Natural killer cell treated with Interleukin-12 subunit alpha and Interleukin-12 subunit beta and Interleukin-15 and Interleukin-18, amount 100 ng/mL, for 72 hours (primary cell): Measurements from ENCODE around the gene EFCAB12. TPM values are rescaled to one million over a fixed set of nuclear protein-coding genes. Genes with fewer than 3 reads are reported as not detected.

Experiments
- ATAC-seq, 2 donors: fragments of 150-1000 bp; cut with Tn5 transposase in 1 of 2; sonication (Bioruptor Pico), chemical (Tn5 transposase) in 1 of 2; 2 replicates each; pipeline ENCODE4 v1.10.0; 2021
- DNase-seq: peaks from one replicate; pipeline ENCODE4 v3.0.0; 2022; ENCODE audit warnings: low spot score
- H3K27ac Mint-ChIP-seq, 2 donors: 1 replicate in 1 of 2; 2 replicates in 1 of 2; pipeline ENCODE4 v1.8.0; 2022; ENCODE audit warnings: mixed read lengths in 2 of 2, mild to moderate bottlenecking in 1 of 2, moderate library complexity in 1 of 2
- H3K27me3 Mint-ChIP-seq, 2 donors: 1 replicate in 1 of 2; 2 replicates in 1 of 2; pipeline ENCODE4 v1.8.0; 2022; ENCODE audit warnings: mixed read lengths in 2 of 2
- H3K36me3 Mint-ChIP-seq: one replicate; pipeline ENCODE4 v1.8.0; 2022; ENCODE audit warnings: mixed read lengths
- H3K4me1 Mint-ChIP-seq, 2 donors: 1 replicate in 1 of 2; 2 replicates in 1 of 2; pipeline ENCODE4 v1.8.0; 2022; ENCODE audit warnings: low read depth in 2 of 2, mixed read lengths in 2 of 2, mild to moderate bottlenecking in 1 of 2
- H3K4me3 Mint-ChIP-seq: one replicate; pipeline ENCODE4 v1.8.0; 2022; ENCODE audit warnings: mixed read lengths
- H3K9me3 Mint-ChIP-seq: 2 replicates; pipeline ENCODE4 v1.8.0; 2022; ENCODE audit warnings: mixed read lengths
- total RNA-seq, 2 donors: library from RNA; stranded (reverse); gene quantifications; one replicate each; pipeline ENCODE4 v1.2.3, GENCODE V29; 2022

EFCAB12 gene
- total RNA-seq, 2 donors from 2014 or later: 1.0 to 2.3 TPM

DNA sequence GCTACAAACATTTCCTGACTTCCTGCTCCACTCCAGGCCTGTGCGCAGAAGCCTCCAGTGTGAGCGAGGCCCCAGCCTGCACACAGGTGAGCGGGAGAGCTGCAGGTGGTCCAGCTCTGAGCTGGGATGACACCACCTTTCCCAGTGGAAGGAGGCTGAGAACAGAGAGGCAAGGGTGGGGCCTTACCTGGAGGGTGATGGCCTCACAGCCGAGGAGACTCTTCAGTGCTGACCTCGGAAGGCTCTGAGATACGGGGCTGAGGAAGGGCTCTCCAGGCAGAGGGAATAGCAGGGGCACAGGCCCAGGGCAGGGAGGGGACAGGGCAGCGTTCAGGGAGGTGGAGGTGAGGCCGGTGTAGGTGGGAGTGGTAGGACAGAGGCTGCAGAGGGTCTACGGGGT, 70.8 kb downstream of the EFCAB12 start:
- Mint-ChIP-seq H3K4me1 (no peaks in the 10 kb centered on the region), H3K9me3 (no peaks in the 10 kb centered on the region)

DNA sequence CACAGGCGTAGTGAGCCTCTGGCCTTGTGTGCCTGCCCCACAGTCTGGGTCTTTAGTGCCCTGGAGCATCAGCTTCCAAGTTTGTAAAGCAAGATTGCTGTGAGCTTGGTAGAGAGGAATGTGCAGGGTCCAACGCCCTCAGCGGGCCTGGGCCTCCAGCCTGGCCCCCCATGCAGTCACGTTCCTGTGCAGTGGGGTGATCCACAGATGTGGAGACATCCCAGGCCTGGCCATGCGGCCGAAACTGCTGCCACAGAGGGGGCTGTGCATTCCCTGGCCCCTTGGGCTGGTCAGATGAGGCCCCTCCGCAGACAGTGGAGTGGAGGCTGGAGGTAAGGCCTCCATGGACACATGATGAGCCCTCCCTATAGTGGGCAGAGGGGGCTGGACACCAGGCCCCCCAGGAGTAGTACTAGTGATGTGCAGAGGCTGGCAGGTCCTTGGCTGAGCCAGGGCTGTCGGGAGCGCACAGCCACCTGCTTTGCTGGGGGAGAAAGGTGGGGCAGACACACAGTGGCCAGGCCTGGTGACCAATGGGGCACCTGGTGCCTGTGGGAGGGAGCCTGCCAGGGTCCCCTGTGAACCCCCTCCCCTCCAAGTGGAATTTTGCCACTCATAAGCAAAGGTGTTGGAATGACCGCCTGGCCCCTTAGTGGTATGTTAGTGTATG, 71.5 kb downstream of the EFCAB12 start:
- Mint-ChIP-seq H3K4me3 (no peak overlapping the region), H3K36me3 (no peaks in the 10 kb centered on the region), H3K9me3 (no peaks in the 10 kb centered on the region), H3K27ac (no peak overlapping the region), H3K27me3 (peaks cover 0 to 2% of the 10 kb centered on the region in 2 donors), H3K4me1 (no peaks in the 10 kb centered on the region)
- DNase-seq: peak; percentile 49
- ATAC-seq: peak in 1 of 2 donors; percentile 22

More for the DNA sequence above, 70.8 kb downstream of the EFCAB12 start:
- no peak overlapping the region for H3K4me3 Mint-ChIP-seq
- no peaks in the 10 kb centered on the region for H3K36me3 Mint-ChIP-seq
- no peak overlapping the region for H3K27ac Mint-ChIP-seq
- DNase-seq: peak; percentile 29
- peaks cover 0 to 2% of the 10 kb centered on the region in 2 donors for H3K27me3 Mint-ChIP-seq
- ATAC-seq: peak; percentile 32 to 33

DNA sequence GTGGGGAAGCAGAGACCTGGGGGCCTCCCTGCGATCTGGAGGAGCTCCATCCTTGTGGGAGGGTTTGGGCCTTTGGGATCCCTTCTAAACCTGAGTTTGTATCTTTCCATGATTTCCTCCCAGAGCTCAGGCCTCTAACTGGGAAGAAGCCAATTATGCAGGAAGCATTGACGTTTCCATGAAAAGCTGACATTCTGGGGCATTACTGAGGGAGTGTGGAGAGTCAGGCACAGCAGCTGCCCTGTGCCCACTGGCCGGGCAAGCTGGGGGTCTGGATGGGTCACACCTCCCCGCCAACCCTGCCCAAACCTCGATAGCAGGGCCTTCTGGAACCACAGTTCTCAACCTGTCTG, 74.9 kb downstream of the EFCAB12 start:
- ATAC-seq (no peak), DNase-seq (no peak)
- Mint-ChIP-seq H3K4me1 (no peaks in the 10 kb centered on the region), H3K4me3 (no peak overlapping the region), H3K27ac (no peak overlapping the region), H3K9me3 (no peaks in the 10 kb centered on the region), H3K36me3 (no peaks in the 10 kb centered on the region), H3K27me3 (peaks cover 0 to 2% of the 10 kb centered on the region in 2 donors)

DNA sequence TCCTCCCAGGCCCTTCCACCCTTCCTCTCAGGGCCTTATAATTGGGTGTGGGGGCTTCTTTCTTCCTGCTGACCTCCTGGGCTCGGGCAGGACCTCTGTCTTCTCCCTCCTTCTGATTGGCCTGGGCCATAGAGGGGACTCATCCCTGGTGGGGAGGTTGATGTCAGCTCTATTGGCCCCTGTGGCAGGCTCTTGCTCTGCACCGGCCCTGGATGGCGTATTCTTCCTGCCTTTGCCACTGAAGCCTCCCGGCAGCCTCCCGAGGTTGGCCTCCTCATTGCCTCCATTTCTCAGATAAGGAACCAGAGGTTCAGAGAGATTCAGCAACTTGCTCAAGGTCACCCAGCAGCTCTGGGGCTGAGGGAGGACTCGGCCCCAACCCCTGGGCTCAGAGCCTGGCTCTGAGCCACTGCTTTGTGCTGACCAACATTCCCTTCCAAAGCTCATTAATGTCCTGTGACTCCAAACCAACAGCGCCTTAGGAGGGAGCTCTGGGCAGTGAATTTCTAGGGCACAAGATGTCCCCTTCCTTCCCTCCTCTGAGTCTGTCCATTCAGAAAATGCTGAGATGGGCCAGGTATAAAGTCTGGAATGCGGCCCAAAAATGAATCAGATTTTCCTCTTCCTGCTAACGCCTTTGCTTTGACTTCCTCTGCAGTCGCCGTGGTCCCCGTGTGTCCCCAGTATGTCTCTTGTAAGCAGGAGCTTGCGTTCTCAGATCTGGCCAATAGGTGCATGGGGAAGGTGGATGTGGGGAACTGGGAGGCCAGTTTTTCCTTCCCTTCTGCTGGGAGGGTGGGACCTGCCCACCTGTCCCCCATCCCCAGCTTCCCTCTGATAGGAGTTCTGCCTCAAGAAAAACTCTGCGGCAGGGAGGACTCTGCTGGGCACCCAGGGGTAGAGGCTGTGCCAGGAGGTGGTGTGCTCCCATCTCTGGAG, 75.5 kb downstream of the EFCAB12 start:
- DNase-seq (no peak), ATAC-seq (no peak)
- Mint-ChIP-seq H3K4me1 (no peaks in the 10 kb centered on the region), H3K36me3 (no peaks in the 10 kb centered on the region), H3K27me3 (peaks cover 0 to 2% of the 10 kb centered on the region in 2 donors), H3K4me3 (no peak overlapping the region), H3K9me3 (no peaks in the 10 kb centered on the region), H3K27ac (no peak overlapping the region)

DNA sequence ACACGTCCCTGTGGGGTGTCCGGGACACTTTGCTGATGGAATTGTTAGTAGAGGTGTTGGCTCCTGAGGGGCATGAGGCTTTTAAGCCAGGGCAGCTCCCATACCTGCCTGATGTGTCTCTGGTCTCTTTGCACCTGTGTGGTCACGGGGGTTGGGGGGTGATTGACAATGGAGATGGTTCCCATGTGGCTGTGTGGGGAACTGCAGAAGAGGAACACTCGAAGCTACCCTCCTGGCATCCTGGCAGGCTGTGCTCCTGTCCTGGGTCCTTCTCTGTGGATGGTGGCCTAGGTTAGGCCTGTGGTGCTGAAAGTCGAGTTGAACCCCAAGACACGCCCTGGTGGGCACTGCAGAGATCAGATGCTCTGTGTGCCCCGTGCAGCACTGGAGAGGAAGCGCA, 76.4 kb downstream of the EFCAB12 start:
- H3K36me3 Mint-ChIP-seq: no peaks in the 10 kb centered on the region
- no peaks in the 10 kb centered on the region for H3K9me3 Mint-ChIP-seq
- ATAC-seq (no peak), DNase-seq (no peak)
- H3K27ac Mint-ChIP-seq: no peak overlapping the region
- H3K4me1 Mint-ChIP-seq: no peaks in the 10 kb centered on the region
- H3K4me3 Mint-ChIP-seq: no peak overlapping the region
- H3K27me3 Mint-ChIP-seq: peaks cover 0 to 2% of the 10 kb centered on the region in 2 donors

Other genes starting within 250 kb of the EFCAB12 start
- 100 to 1,000 TPM; 230 to 268 TPM for gene CNBP, start 244.7 kb downstream of the EFCAB12 start, total RNA-seq
- 100 to 1,000 TPM; 203 to 236 TPM for gene COPG1, start 179.0 kb downstream of the EFCAB12 start, total RNA-seq
- gene HMCES, start 149.8 kb downstream of the EFCAB12 start, total RNA-seq: 10 to 100 TPM; 49.2 to 52.5 TPM
- 10 to 100 TPM; 63.6 to 72.6 TPM for gene MBD4, start 11.3 kb upstream of the EFCAB12 start, total RNA-seq
- 10 to 100 TPM; 13.1 to 27.4 TPM for gene IFT122, start 11.6 kb upstream of the EFCAB12 start, total RNA-seq
- not detected for gene RHO, start 100.0 kb upstream of the EFCAB12 start, total RNA-seq
- not detected for gene H1-8, start 114.5 kb upstream of the EFCAB12 start, total RNA-seq
- gene PLXND1, start 178.0 kb upstream of the EFCAB12 start, total RNA-seq: 1 to 10 TPM; 2.8 to 4.8 TPM